HepG2 (cell line): ENCODE measurements around the gene MGAT5. TPM values are rescaled to one million over a fixed set of nuclear protein-coding genes. Genes with fewer than 3 reads are reported as not detected.

Experiments used
- ATRX ChIP-seq: sonication (generic); formaldehyde crosslinking; IDR thresholded peaks from 2 replicates; pipeline ENCODE4 v1.4.0; 2020; ENCODE audit warnings: missing genetic modification reagents, borderline replicate concordance
- BRCA1 ChIP-seq: sonication (generic); formaldehyde crosslinking; IDR thresholded peaks from 2 replicates; pipeline ENCODE4 v1.4.0; 2020; ENCODE audit warnings: missing genetic modification reagents
- CCAR2 ChIP-seq: fragments of 200-400 bp; formaldehyde crosslinking; optimal IDR thresholded peaks from 2 replicates; pipeline ENCODE3; 2018; ENCODE audit warnings: low read depth, mild to moderate bottlenecking, low read length, moderate library complexity
- CCDC6 ChIP-seq: sonication (generic); formaldehyde crosslinking; IDR thresholded peaks from 2 replicates; pipeline ENCODE4 v1.8.1; 2022; ENCODE audit warnings: mild to moderate bottlenecking, missing genetic modification reagents, moderate library complexity
- CHD2 ChIP-seq: IDR thresholded peaks from 2 replicates; pipeline ENCODE4 v1.6.1; 2011; ENCODE audit warnings: low read depth, low read length, improper control_type of control experiment
- FOXO1 ChIP-seq: sonication (generic); formaldehyde crosslinking; IDR thresholded peaks from 2 replicates; pipeline ENCODE4 v1.4.0; 2020; ENCODE audit warnings: missing genetic modification reagents
- GTF3A ChIP-seq: sonication (generic); formaldehyde crosslinking; conservative IDR thresholded peaks from 2 replicates; pipeline ENCODE4 v1.4.0; 2020; ENCODE audit warnings: mild to moderate bottlenecking, missing genetic modification reagents
- HMG20B ChIP-seq: conservative IDR thresholded peaks from 2 replicates; pipeline ENCODE4 v1.6.1; 2016; ENCODE audit warnings: missing genetic modification reagents, missing compliant biosample characterization
- MXI1 ChIP-seq: IDR thresholded peaks from 3 replicates; pipeline ENCODE4 v1.6.1; 2012; ENCODE audit warnings: low read depth, low read length, inconsistent platforms, borderline replicate concordance
- NFIB ChIP-seq: sonication (generic); formaldehyde crosslinking; IDR thresholded peaks from 2 replicates; pipeline ENCODE4 v1.9.0; 2021; ENCODE audit warnings: missing genetic modification reagents, mild to moderate bottlenecking, borderline replicate concordance
- POLR2G ChIP-seq: fragments of 200-400 bp; formaldehyde crosslinking; IDR thresholded peaks from 2 replicates; pipeline ENCODE4 v1.6.1; 2018; ENCODE audit warnings: mild to moderate bottlenecking, low read depth, low read length, moderate library complexity
- REXO4 ChIP-seq: sonication (generic); formaldehyde crosslinking; IDR thresholded peaks from 2 replicates; pipeline ENCODE4 v1.8.0; 2022; ENCODE audit warnings: missing genetic modification reagents, mild to moderate bottlenecking, borderline replicate concordance
- SOX5 ChIP-seq: IDR thresholded peaks from 2 replicates; pipeline ENCODE4 v1.6.1; 2016; ENCODE audit warnings: borderline replicate concordance
- U2AF1 ChIP-seq: fragments of 200-400 bp; formaldehyde crosslinking; optimal IDR thresholded peaks from 2 replicates; pipeline ENCODE3; 2017; ENCODE audit warnings: mild to moderate bottlenecking, low read depth, low read length
- ZFAT ChIP-seq: sonication (generic); formaldehyde crosslinking; conservative IDR thresholded peaks from 2 replicates; pipeline ENCODE4 v1.8.1; 2023; ENCODE audit warnings: missing genetic modification reagents, inconsistent platforms
- ZNF235 ChIP-seq: sonication (generic); formaldehyde crosslinking; IDR thresholded peaks from 2 replicates; pipeline ENCODE4 v1.8.1; 2023; ENCODE audit warnings: mild to moderate bottlenecking, missing genetic modification reagents, borderline replicate concordance
- ZNF468 ChIP-seq: sonication (generic); formaldehyde crosslinking; IDR thresholded peaks from 2 replicates; pipeline ENCODE4 v1.8.0; 2022; ENCODE audit warnings: mild to moderate bottlenecking, moderate library complexity, missing genetic modification reagents
- ZNF619 ChIP-seq: sonication (generic); formaldehyde crosslinking; IDR thresholded peaks from 2 replicates; pipeline ENCODE4 v1.4.0; 2020; ENCODE audit warnings: mild to moderate bottlenecking, missing genetic modification reagents
- ZNF772 ChIP-seq: sonication (generic); formaldehyde crosslinking; IDR thresholded peaks from 2 replicates; pipeline ENCODE4 v1.5.0; 2020; ENCODE audit warnings: mild to moderate bottlenecking, missing genetic modification reagents
- ZNF790 ChIP-seq: sonication (generic); formaldehyde crosslinking; IDR thresholded peaks from 2 replicates; pipeline ENCODE4 v1.8.0; 2022; ENCODE audit warnings: missing genetic modification reagents, mild to moderate bottlenecking, borderline replicate concordance
- ZSCAN29 ChIP-seq: sonication (generic); formaldehyde crosslinking; conservative IDR thresholded peaks from 2 replicates; pipeline ENCODE4 v1.4.0; 2020; ENCODE audit warnings: mild to moderate bottlenecking, missing genetic modification reagents
- ZSCAN30 ChIP-seq: sonication (generic); formaldehyde crosslinking; IDR thresholded peaks from 2 replicates; pipeline ENCODE4 v1.5.0; 2020; ENCODE audit warnings: mild to moderate bottlenecking, missing genetic modification reagents
- ZSCAN31 ChIP-seq: sonication (generic); formaldehyde crosslinking; IDR thresholded peaks from 2 replicates; pipeline ENCODE4 v1.5.0; 2020; ENCODE audit warnings: low read depth, mild to moderate bottlenecking, missing genetic modification reagents
- polyA plus RNA-seq, 8 experiments: library from polyadenylated mRNA; depleted of rRNA in 3 of 8; stranded (reverse) in 7 of 8; unstranded in 1 of 8; fragments of >200 nt; fragmentation: Illumina TruSeq in 4 of 8; extraction: Trizol in 4 of 8; gene quantifications; 2 replicates each; pipeline versions ENCODE4 v1.2.1 to v1.2.3, GENCODE V29; 2011 to 2016; ENCODE audit warnings: low read depth in 4 of 8, missing spikeins in 1 of 8, mixed read lengths in 1 of 8; ENCODE audit not compliant: insufficient read depth in 1 of 8
- total RNA-seq, 5 experiments: library from RNA; depleted of rRNA; stranded (reverse); fragments of >200 nt; fragmentation: Illumina TruSeq; extraction: Trizol; gene quantifications; 2 replicates each; pipeline ENCODE4 v1.2.3, GENCODE V29; 2016; ENCODE audit warnings: low read depth in 1 of 5
- TF ChIP-seq, protein P1 (sequence below): IDR thresholded peaks from 2 replicates; pipeline ENCODE4 v1.6.1; 2016; ENCODE audit warnings: missing genetic modification reagents, missing compliant biosample characterization
- TF ChIP-seq, protein P2 (sequence below): sonication (generic); formaldehyde crosslinking; IDR thresholded peaks from 2 replicates; pipeline ENCODE4 v1.8.0; 2023; ENCODE audit warnings: mild to moderate bottlenecking, missing genetic modification reagents
- TF ChIP-seq, protein P3 (sequence below): sonication (generic); formaldehyde crosslinking; IDR thresholded peaks from 2 replicates; pipeline ENCODE4 v1.8.0; 2022; ENCODE audit warnings: missing genetic modification reagents, mild to moderate bottlenecking, inconsistent platforms, borderline replicate concordance
- TF ChIP-seq, protein P4 (sequence below): sonication (generic); formaldehyde crosslinking; conservative IDR thresholded peaks from 2 replicates; pipeline ENCODE4 v1.4.0; 2020; ENCODE audit warnings: missing genetic modification reagents

Gene MGAT5
- total and polyA plus RNA-seq, 2 of the 13 experiments (the other 11 are each of a cell fraction or from before 2014, with no cell fraction given) = 33.1 to 60.2 TPM

DNA sequence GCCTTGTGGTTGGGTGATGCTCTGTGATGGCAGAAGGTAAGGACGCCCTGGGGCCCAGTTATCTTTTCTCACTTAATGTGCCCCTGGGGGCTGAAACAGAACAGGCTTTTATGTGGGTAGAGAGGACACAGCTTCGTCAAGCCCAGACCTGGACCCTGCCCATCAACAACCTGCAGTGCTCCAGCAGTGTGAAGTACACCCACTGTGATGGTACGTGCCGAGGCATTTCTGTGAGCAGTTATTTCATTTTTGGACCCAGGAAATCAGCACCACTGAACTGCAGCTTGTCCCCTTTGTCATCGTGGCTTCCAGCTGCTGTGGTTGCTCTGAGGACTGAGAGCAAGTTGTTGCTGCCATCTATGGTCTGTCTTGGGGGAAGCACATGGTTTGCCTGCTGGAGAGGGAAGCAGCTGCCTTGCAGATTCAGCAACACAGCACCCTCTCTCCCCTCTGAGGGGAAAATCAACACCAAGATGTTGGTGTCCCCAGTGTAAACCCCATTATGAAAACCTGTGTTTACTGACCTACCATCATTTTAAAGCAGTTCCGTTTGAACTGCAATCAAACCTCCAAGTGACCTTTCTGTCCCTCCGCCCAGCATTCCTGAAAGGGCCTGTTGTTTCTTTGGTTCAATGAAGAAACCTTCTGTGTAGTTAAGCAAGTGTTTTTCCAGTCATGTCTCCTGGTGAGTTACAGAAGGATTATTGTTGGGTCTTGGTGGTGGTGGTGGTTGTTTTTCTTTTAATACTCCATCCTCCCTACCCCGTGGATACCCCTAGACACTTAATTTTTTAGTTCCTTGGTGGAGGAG is 158.2 kb downstream of the MGAT5 start (continued):
- TF ChIP-seq SOX5 (CRISPR knock-in tag) (peak; percentile 91), GTF3A (0 out of 2 replicates have a peak, but pooled peaks have one; percentile 50), ZNF790 (CRISPR knock-in tag) (peak; percentile 85; the same call in 1 of the 2 replicates), HMG20B (CRISPR knock-in tag) (peak; percentile 95), U2AF1 (no peak), ZNF468 (no peak), ATRX (no peak), NFIB (CRISPR knock-in tag) (no peak), CHD2 (peak; percentile 44; the same call in 1 of the 2 replicates), CCDC6 (peak; percentile 93), ZNF235 (CRISPR knock-in tag) (no peak), BRCA1 (CRISPR knock-in tag) (no peak), POLR2G (peak; percentile 77), CCAR2 (peak; percentile 54), ZNF619 (CRISPR knock-in tag) (no peak), ZSCAN29 (CRISPR knock-in tag) (peak; percentile 91), ZNF772 (CRISPR knock-in tag) (peak; percentile 37; the same call in 1 of the 2 replicates), MXI1 (peak; percentile 90; the same call in 2 of the 3 replicates), REXO4 (no peak), ZSCAN30 (CRISPR knock-in tag) (no peak), ZSCAN31 (CRISPR knock-in tag) (peak; percentile 78), FOXO1 (peak; percentile 99), ZFAT (no peak)
- TF ChIP-seq, protein P1, sequence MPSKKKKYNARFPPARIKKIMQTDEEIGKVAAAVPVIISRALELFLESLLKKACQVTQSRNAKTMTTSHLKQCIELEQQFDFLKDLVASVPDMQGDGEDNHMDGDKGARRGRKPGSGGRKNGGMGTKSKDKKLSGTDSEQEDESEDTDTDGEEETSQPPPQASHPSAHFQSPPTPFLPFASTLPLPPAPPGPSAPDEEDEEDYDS = no peak; the same call in 1 of the 2 replicates
- TF ChIP-seq, protein P2, sequence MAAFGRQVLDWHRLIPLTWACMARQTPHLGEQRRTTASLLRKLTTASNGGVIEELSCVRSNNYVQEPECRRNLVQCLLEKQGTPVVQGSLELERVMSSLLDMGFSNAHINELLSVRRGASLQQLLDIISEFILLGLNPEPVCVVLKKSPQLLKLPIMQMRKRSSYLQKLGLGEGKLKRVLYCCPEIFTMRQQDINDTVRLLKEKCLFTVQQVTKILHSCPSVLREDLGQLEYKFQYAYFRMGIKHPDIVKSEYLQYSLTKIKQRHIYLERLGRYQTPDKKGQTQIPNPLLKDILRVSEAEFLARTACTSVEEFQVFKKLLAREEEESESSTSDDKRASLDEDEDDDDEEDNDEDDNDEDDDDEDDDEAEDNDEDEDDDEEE = no peak; the same call in 1 of the 2 replicates
- TF ChIP-seq, protein P3, sequence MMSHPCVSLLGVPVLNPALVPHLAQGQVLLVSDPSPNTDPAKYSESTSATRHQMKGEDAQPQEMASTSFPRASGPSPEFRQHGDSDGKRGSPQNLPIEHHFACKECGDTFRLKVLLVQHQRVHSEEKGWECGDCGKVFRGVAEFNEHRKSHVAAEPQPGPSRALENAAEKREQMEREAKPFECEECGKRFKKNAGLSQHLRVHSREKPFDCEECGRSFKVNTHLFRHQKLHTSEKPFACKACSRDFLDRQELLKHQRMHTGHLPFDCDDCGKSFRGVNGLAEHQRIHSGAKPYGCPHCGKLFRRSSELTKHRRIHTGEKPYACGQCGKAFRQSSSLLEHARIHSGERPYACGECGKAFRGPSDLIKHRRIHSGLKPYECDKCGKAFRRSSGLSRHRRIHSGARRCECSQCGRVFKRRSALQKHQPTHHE (CRISPR knock-in tag) = peak; percentile 95
- TF ChIP-seq, protein P4, sequence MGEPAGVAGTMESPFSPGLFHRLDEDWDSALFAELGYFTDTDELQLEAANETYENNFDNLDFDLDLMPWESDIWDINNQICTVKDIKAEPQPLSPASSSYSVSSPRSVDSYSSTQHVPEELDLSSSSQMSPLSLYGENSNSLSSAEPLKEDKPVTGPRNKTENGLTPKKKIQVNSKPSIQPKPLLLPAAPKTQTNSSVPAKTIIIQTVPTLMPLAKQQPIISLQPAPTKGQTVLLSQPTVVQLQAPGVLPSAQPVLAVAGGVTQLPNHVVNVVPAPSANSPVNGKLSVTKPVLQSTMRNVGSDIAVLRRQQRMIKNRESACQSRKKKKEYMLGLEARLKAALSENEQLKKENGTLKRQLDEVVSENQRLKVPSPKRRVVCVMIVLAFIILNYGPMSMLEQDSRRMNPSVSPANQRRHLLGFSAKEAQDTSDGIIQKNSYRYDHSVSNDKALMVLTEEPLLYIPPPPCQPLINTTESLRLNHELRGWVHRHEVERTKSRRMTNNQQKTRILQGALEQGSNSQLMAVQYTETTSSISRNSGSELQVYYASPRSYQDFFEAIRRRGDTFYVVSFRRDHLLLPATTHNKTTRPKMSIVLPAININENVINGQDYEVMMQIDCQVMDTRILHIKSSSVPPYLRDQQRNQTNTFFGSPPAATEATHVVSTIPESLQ = no peak
